Ovary (tissue), 3 donors: ENCODE data around the gene PRDM16.

Source experiments
- POLR2A ChIP-seq: fragments of 450-650 bp; IDR thresholded peaks from one replicate; pipeline ENCODE4 v1.6.1; 2017; ENCODE audit warnings: antibody characterized with exemption, mild to moderate bottlenecking, moderate library complexity
- TF ChIP-seq, protein P1 (sequence below), 3 donors: fragments of 450-650 bp in 2 of 3; fragments of 200-600 bp in 1 of 3; IDR thresholded peaks; one replicate each; pipeline versions ENCODE4 v1.5.1 to v1.8.0; 2016 to 2022; ENCODE audit warnings: antibody characterized with exemption in 3 of 3, mild to moderate bottlenecking in 1 of 3
- donor health status: DM: no; HTN: no; CAD: no.

DNA sequence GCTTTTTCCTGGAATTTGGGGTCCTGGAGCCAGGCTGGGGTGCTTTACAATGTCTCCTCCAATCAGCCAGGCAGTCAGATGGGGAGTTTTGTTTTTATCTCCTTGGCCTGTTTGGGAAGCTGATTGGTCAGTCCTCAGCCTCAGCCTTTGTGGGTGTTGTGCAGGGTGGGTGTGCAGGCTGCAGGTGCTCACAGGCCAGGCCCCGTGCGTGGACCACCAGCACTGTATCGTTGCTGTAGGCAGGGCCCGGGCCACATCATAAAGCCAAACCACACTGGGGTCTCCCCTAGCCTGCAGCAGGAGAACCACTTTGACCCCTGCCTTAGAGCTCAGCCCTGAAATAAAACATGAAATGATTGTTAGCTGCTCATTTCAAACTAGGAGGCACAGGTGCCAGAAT is 8.6 kb downstream of the PRDM16 start:
- TF ChIP-seq, protein P1, sequence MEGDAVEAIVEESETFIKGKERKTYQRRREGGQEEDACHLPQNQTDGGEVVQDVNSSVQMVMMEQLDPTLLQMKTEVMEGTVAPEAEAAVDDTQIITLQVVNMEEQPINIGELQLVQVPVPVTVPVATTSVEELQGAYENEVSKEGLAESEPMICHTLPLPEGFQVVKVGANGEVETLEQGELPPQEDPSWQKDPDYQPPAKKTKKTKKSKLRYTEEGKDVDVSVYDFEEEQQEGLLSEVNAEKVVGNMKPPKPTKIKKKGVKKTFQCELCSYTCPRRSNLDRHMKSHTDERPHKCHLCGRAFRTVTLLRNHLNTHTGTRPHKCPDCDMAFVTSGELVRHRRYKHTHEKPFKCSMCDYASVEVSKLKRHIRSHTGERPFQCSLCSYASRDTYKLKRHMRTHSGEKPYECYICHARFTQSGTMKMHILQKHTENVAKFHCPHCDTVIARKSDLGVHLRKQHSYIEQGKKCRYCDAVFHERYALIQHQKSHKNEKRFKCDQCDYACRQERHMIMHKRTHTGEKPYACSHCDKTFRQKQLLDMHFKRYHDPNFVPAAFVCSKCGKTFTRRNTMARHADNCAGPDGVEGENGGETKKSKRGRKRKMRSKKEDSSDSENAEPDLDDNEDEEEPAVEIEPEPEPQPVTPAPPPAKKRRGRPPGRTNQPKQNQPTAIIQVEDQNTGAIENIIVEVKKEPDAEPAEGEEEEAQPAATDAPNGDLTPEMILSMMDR (IDR thresholded peaks at IDR 0.05): no peak
- TF ChIP-seq POLR2A: no peak
